ENCODE results near the gene NAPEPLD.

Gene NAPEPLD

GRCh38 chr7:103074519-103075336 is 74.2 kb downstream of the NAPEPLD start, which contains the start of the genes ARMC10 and FBXL13 (continued):
- no peak for TF ChIP-seq ZNF280C (tag by site-specific recombination; IDR thresholded peaks at IDR 0.05)
- TF ChIP-seq ZNF510 (tag by site-specific recombination; IDR thresholded peaks at IDR 0.05; ENCODE audit: insufficient replicate concordance) = no peak
- no peak for TF ChIP-seq INSM2 (tag by site-specific recombination; IDR thresholded peaks at IDR 0.05)
- TF ChIP-seq ZNF214 (tag by site-specific recombination; IDR thresholded peaks at IDR 0.05; ENCODE audit: borderline replicate concordance) = no peak
- TF ChIP-seq ZNF792 (tag by site-specific recombination; IDR thresholded peaks at IDR 0.05) = no peak
- TF ChIP-seq ZNF76 (tag by site-specific recombination; IDR thresholded peaks at IDR 0.05; ENCODE audit: borderline replicate concordance, low read depth) = no peak
- TF ChIP-seq ZNF626 (tag by site-specific recombination; IDR thresholded peaks at IDR 0.05) = 0 out of 2 replicates have a peak, but pooled peaks have one; percentile 23
- peak; percentile 98 for TF ChIP-seq KLF8 (tag by site-specific recombination; IDR thresholded peaks at IDR 0.05)
- no peak for TF ChIP-seq ZNF140 (tag by site-specific recombination; IDR thresholded peaks at IDR 0.05)
- no peak for TF ChIP-seq ZNF26 (tag by site-specific recombination; IDR thresholded peaks at IDR 0.05)
- TF ChIP-seq ZNF658 (tag by site-specific recombination; IDR thresholded peaks at IDR 0.05) = no peak
- TF ChIP-seq ZNF18 (tag by site-specific recombination; IDR thresholded peaks at IDR 0.05) = no peak
- TF ChIP-seq ZBTB1 (tag by site-specific recombination; IDR thresholded peaks at IDR 0.05) = no peak
- peak; percentile 61 for TF ChIP-seq PRDM10 (tag by site-specific recombination; IDR thresholded peaks at IDR 0.05)
- TF ChIP-seq ZNF416 (tag by site-specific recombination; IDR thresholded peaks at IDR 0.05) = no peak
- TF ChIP-seq ZNF585B (tag by site-specific recombination; IDR thresholded peaks at IDR 0.05) = no peak
- no peak for TF ChIP-seq ZNF555 (tag by site-specific recombination; conservative IDR thresholded peaks at IDR 0.05)
- TF ChIP-seq ZNF660 (tag by site-specific recombination; IDR thresholded peaks at IDR 0.05) = peak; percentile 86
- 0 out of 2 replicates have a peak, but pooled peaks have one; percentile 15 for TF ChIP-seq ZNF501 (tag by site-specific recombination; IDR thresholded peaks at IDR 0.05)
- TF ChIP-seq ZNF426 (tag by site-specific recombination; IDR thresholded peaks at IDR 0.05) = no peak
- TF ChIP-seq ZNF513 (tag by site-specific recombination; IDR thresholded peaks at IDR 0.05) = no peak
- peak; percentile 20; the same call in 1 of the 2 replicates for TF ChIP-seq ZNF184 (tag by site-specific recombination; IDR thresholded peaks at IDR 0.05)
- TF ChIP-seq EGR2 (tag by site-specific recombination; IDR thresholded peaks at IDR 0.05; ENCODE audit: low read depth) = no peak
- TF ChIP-seq ZNF704 (tag by site-specific recombination; IDR thresholded peaks at IDR 0.05) = no peak
- no peak for TF ChIP-seq MEIS1 (CRISPR knock-in tag; IDR thresholded peaks at IDR 0.05; ENCODE audit: borderline replicate concordance)

All from HEK293 (cell line).